Stimulated activated CD8-positive, alpha-beta memory T cell treated with anti-CD3 and anti-CD28 coated beads, Interleukin-4, amount 100 ng/mL, for 1 hour (primary cell): ENCODE data around the gene NGF.

Source experiments
- DNase-seq, 2 donors: peaks; one replicate each; pipeline ENCODE4 v3.0.0-alpha.2; 2020; ENCODE audit warnings: low read depth in 2 of 2, low spot score in 1 of 2

Gene NGF

GRCh38 chr1:115283681-115284146 is 54.3 kb downstream of the NGF start:
- DNase-seq, result no peak

DNA sequence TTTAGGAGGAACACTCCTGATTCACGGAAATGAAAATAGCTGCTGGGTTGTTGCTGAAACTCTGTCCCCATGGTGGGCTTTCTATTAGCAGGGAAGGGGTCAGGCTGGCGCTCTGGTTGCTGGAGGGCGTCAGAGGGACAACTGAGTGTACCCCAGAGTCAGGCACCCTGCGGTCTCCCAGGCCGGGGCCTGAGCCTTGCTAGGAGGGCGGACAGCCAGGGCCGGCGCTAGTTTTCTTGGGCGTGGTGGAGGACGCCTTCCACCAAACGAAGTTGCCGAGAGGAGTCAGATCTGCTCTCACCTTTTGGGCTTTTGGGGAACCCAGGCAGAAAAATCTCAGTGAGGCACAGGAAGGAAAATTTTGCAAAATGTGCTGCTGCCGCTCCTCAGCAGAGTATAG is 54.8 kb downstream of the NGF start:
- DNase-seq, result no peak

- no peak for DNase-seq
These were observed 55.2 kb downstream of the NGF start for GRCh38 chr1:115282807-115283208.

DNA sequence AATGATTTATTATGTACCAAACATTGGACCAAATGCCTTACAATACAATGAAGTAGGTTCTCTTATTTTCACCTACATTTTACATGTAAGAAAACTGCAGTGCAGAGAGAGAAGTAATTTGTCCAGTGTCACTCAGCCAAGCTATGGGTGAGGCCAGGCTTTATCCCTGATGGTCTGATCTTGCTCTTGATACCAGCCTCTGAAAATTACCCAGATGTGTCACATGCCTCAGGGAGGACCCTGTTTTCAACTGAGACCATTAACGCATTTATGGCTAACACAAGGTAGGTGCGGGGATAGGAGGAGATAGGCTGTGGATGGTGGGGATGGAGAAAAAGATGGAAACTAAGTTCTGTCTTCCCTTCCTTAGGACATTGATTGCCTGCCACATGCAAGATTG is 56.9 kb downstream of the NGF start:
- no peak for DNase-seq

GRCh38 chr1:115280064-115280463 is 58.0 kb downstream of the NGF start:
- DNase-seq, result no peak

- DNase-seq, result no peak
These were observed 59.8 kb downstream of the NGF start for GRCh38 chr1:115278211-115278610.

DNA sequence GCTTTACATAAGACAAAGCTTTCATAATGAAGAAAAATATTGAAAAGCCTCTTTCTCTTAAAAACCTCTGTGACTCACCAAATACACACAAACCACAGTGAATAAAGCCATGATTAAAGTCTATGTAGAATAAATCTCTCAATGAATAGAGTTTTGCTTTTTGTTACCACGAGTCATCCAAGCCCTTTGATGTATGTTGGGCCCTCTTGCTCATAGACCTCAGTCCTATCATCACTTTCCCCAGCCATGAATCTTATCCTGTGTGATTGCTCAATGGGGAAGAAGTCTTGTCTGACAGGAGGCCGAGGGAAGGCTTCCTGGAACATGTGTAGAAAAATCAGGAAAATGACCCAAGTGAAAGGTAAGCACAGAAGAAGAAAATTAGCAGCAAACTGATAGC is 60.8 kb downstream of the NGF start:
- no peak for DNase-seq

DNA sequence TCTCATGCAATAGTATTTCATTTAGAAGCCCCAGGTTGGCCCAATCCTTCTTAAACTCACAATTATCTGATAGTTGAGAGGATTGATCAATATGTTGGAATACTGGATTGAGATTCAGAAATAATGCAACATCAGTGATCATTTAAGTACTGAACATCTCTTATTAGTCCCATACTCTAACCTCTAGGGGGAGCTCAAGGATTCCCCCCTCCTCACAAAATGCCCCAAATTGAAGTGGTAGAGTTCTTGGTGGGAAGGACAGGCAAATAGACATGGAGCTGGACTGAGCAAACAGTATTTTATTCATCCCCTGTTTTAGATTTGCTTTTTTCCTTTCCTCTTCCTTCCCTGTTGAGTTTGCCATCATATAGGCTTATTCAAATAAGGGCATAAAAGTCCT is 62.8 kb downstream of the NGF start:
- no peak for DNase-seq

GRCh38 chr1:115274467-115274866 is 63.6 kb downstream of the NGF start:
- DNase-seq, result no peak

DNA sequence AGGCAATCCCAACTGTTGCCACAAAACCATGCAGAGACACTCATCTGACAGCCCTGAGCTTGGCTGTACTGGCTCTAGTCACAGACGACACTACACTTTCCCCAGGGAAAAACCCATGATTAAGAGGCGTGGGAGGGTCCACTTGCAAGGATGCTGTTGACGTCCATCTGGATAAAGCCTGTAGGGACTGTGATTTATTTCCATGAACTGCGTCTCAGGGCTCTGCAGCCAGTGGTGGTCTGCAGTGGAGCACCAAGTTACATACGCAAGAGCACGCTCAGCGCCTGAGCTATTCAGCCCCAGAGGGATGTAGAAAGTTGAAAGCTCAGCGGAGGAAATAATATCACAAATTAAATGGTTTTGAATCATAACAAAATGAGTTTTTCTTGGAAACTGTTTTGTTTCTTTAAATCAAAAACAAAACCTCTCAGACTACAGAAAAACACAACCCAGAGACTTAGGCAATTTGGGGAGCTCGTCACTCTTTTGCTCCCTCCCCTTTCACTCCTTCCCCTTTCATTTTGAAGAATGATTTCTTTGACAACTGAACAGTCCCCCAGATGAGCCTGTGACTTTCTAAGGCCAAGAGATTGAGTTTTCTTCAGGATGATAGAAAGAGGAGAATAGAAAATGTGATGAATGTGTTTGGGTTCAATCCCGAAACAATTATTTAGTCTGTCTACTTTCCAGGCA is 71.2 kb downstream of the NGF start:
- no peak for DNase-seq

GRCh38 chr1:115265099-115265498 is 73.0 kb downstream of the NGF start:
- DNase-seq, result no peak

- no peak for DNase-seq
These were observed 75.2 kb downstream of the NGF start for GRCh38 chr1:115262886-115263285.

- DNase-seq, result no peak
These were observed 76.6 kb downstream of the NGF start for GRCh38 chr1:115261496-115261895.

- DNase-seq, result no peak
These were observed 79.7 kb downstream of the NGF start for GRCh38 chr1:115258302-115258866.

DNA sequence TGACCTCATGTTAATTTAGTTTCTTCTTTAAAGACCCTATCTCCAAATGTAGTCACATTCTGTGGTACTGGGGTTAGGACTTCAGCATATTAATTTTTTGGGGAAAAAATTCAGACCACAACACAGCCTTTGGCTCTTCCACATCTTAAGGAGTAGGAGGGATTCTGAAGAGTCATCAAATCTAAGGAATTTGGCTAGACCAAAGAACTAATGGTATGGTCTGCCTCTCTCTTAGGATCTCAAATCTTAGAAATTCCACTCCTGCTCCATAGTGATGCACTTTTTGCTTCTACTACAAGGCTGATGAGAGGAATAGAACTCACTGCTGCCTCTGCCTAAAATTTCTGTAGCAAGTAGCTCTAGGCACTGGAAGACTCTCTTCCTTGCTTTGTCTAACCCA is 80.5 kb downstream of the NGF start:
- no peak for DNase-seq

DNA sequence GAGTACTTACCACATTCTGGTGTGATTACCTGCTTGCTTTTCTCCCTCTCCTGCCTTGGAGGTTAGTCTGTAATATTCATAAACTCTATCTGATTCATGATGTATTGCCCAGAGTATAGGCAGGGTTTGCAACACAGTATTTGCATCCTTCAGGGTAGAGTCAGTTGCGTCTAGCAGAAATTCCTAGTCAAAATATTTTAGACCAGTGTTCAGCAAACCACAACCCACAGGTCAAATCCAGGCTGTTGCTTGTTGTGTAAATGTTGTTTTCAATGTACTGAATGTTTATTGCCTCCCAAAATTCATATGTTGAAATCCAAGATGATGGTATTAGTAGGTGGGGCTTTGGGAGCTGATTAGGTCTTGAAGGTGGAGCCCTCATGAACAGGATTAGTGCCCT is 82.9 kb downstream of the NGF start:
- DNase-seq, result no peak

- no peak for DNase-seq
These were observed 85.5 kb downstream of the NGF start for GRCh38 chr1:115252585-115252984.

DNA sequence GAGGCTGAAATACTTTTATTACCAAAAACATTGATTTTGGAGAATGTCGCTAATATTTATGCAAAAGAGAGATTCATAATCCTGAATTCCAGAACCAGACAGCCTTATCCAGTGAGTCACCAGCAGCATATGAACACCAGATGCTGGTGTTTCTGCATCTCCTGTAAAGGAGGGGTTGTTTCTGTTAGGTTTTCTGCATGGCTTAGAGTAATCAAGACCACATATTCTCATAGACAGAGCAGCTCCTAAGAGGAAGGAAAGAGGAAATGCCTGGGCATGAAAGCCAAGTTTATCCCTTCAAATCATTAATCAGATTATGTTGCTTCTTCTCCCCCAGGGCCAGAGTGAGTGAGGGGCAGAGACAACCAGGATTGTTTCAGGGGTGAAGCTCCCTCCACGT is 86.2 kb downstream of the NGF start:
- DNase-seq, result no peak

DNA sequence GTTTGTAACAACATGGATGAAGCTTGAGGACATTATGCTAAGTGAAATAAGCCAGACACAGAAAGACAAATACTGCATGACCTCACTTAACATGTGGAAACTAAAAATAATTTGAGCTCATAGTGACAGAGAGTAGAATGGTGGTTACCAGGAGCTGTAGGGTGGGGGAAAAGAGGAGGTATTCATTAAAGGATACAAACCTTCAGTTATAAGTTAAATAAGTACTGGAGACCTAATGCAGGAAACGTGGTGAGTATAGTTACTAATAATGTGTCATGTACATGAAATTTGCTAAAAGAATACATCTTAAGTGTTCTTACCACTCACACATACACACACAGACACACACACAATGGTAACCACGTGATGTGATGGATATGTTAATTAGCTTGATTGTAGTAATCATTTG is 86.7 kb downstream of the NGF start:
- DNase-seq, result no peak

DNA sequence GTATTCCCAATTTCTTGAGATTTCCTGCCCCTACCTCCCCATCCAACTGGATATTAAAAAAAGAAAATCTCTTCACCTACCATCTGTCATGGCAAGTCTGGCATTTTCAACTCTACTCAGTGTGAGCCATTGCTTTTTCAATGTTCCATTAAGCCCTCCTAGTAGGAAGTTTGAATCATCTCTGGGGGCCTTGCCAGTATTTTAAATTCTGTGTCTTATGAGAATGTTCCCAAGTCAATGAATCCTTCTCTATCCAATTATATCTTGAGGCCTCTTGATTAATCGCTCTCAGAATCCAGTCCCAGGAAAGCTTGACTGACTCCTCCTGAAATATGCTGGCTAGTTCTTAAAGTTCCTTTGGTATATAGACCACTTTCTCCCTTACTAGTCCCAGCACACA is 91.5 kb downstream of the NGF start:
- no peak for DNase-seq

GRCh38 chr1:115245227-115245626 is 92.8 kb downstream of the NGF start:
- no peak for DNase-seq

GRCh38 chr1:115242543-115242942 is 95.5 kb downstream of the NGF start:
- no peak for DNase-seq

DNA sequence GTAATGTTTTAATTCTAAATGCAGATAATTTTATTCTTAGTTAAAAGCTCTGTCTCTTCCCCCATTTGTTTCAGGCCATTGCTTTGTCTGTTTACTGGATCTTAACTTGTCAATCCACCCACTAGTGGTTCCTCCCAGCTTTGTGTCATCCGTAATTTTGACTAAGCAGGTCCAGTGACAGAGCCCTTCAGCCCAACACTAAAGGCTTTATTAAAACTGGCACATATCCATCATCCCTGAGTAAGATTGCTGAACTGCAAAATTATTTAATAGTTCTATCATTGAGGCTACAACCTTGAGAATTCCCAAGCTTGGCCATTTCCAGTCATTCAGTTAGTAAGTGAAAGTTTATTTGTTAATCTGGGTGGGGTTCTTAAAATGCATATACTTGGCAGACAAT is 96.7 kb downstream of the NGF start:
- no peak for DNase-seq
